NCI-H1048 (cell line): ENCODE data around the gene TMPRSS4.

Source experiments
- DNase-seq: peaks from one replicate; lab custom pipeline; 2025; lab: John Stamatoyannopoulos, UW

TMPRSS4 gene

DNA sequence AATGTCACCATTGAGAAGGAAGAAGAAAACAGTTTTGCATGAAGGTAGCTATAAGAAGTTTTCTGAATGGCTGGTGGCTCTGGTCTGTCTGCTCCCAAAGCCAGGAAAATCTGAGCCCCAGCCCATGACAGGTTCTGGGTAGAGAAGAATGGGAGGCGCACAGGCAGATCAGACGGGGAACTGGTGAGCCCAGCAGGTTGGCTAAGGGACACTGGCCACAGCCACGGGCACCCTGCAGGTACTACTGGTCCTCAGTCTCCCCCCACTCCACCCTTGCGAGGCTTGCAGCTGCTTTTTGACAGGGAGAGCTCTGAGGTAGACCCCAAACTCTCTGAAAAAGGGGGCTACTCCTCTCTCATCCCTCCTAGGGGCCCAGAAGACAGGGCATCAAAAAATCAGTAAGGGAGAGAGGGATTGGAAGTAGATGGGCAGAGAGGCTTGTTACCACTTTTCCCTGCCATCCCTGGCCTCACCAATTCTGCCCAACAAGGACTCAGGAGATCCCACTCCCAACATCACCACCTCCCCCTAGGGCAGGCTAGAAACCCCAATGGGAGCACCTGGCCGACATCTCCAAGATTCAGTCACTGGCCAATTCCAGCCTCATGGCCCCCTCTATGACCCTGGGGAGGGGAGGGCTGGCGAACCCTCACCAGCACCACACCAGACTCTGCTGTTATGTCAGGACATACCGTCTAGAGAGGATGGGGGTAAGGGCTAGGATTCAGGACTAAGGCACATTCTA lies 58.3 kb downstream of the TMPRSS4 start:
- no peak for DNase-seq

GRCh38 chr11:118135796-118136165 lies 58.9 kb downstream of the TMPRSS4 start:
- no peak for DNase-seq

GRCh38 chr11:118136341-118136740 lies 59.5 kb downstream of the TMPRSS4 start:
- no peak for DNase-seq

DNA sequence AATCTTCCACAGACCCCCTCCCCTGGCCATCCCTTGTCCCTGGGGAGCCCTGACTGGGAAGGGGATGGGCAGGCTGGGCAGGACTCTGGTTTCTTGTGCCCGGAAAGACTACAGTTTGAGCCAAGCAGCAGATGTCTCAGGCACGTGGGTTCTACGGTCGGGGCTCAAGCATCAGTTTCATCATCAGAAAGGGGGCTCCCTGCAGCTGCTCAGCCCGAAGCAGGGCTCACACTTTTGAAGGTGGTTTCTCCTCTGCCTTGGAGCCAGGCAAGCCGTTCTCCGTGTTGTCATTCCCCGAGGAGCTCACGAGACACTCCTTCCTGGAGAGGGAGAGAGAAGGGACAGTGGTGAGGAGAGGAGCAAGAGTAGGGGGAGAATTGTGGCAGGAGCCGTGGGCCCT lies 59.9 kb downstream of the TMPRSS4 start:
- DNase-seq, result no peak

DNA sequence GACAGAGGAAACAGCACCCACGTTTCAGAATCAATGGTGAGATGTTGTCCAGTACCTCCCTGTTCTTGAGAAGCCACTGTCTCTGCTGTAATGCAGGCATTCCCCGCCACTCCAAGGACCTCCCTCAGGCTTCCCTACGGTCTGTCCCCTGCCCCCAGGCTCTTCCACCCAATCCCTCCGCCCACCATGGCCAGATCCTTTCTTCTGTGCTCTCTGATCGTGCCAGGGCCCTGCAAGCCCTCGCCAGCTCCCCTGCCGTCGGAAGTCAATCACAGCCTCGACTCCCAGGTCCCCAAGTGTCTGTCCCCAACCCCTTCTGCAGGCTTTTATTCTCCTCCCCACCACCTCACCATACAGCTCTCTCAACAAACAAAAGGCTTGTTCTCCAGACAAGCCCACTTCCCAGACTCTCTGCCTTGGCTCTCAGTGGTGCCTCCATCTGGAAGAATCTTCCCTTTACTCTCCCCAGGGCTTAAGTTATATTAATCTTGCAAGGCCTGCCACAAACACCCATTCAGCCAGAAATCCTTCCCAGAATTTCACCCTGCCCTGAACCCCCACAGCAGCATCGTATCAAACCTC lies 62.1 kb downstream of the TMPRSS4 start:
- no peak for DNase-seq

DNA sequence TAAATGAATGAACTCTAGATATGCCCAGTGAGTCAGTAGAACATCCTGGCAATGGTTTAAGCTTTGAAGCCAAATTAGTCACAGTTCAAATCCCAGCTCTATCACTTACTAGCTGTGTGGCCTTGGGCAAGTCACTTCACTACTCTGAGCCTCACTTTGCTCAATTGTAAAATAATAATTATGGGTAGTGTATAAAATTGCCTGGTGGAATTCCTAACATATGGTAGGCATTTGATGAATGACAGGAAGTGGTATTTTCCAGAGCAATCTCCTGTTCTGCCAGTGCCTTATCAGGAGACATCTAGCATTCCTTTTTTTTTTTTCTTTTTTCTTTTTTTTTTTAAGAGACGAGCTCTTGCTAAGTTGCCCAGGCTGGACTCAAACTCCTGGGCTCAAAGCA lies 62.7 kb downstream of the TMPRSS4 start:
- DNase-seq, result no peak

- no peak for DNase-seq
Observed at GRCh38 chr11:118142081-118142480, 65.2 kb downstream of the TMPRSS4 start.

GRCh38 chr11:118142809-118143208 lies 65.9 kb downstream of the TMPRSS4 start:
- no peak for DNase-seq

- DNase-seq, result no peak
Observed at GRCh38 chr11:118143661-118144185, 66.8 kb downstream of the TMPRSS4 start.

DNA sequence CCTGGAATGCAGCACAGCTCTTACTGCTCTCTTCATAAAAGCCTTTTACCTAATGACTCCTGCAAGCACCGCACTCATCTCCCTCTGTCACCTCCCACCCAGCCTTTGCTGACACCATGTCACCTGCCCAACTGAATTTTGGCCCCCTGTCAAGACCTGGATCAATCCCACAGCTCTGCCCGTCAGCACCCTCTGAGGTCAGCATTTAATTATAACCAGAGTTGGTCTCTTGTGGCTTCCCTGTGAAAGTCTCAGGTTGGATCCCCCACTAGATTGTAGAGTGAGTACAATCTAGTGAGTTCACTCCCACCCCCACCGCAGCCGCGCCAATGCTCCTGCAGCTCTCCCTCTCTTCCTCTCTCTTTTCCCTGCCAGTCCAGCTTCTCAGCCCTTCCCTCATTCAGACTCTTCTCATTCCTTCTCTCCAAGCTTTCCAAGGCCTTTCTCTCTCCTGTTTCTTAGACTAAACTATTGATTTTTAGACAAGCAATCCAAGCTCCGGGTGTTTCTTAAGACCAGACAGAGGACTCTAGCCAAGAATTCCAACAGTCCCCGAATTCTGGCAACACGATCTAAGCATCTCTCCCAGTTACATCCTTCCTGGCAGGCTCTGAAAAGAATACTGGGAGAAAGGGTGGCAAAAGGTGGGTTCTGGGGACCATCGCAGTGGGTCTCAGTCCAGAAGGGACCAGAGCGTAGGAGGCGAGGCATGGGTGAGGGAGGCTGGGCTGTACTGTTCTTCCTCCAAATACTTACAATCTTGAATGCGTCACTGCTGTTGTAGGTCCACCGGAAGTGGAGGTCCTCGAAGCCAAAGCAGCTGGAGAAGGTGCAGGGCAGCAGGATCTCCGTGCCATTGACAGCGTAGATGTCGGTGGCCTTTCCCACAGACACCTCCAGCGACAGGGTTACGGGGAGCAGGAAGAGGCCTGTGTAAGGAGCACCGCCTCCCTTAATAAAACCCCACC lies 67.7 kb downstream of the TMPRSS4 start:
- no peak for DNase-seq

- peak; percentile 77 for DNase-seq
Observed at GRCh38 chr11:118145285-118146227, 68.7 kb downstream of the TMPRSS4 start.

DNA sequence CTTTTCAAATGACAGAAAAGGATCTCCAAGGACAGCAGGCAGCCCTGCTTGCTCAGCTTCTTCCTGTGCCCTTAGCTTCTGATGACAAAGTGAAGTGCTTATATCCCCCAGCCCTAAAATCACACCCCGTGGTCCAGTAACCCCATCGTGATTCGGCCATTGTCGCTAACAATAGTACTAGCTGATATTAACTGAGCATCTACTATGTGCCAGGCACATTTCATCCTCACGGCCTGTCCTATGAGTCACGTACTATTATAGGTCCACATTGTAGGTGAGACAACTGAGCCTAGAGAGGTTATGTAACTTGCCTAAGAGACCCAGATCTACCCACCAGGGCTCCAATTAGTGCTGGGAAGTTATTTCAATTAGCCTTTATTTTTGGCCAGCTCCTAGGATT lies 69.7 kb downstream of the TMPRSS4 start:
- DNase-seq, result no peak

- DNase-seq, result no peak
Observed at GRCh38 chr11:118147502-118147901, 70.6 kb downstream of the TMPRSS4 start.

GRCh38 chr11:118148240-118148639 lies 71.4 kb downstream of the TMPRSS4 start:
- DNase-seq, result no peak

- DNase-seq, result peak; percentile 21
Observed at GRCh38 chr11:118148856-118149255, 72.0 kb downstream of the TMPRSS4 start.

DNA sequence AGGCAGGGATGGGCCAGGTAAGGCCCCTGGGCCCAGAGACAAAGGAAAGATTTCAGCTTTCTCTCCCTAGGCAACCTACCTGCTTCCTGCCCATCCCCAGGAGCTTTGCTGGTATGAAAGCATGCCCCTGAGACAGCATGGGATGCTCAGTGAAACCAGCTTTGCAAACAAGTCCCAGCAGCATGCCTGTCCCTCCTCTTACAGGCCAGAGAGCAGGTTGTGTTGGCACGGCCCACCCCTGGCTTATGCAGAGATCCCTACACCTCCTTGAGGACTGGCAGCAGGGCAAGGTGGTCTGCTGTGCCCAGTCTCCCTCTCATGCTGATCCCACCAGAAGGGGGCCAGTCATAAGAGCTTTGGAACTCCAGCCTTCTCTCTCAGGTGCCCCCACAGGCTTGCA lies 72.6 kb downstream of the TMPRSS4 start:
- no peak for DNase-seq

DNA sequence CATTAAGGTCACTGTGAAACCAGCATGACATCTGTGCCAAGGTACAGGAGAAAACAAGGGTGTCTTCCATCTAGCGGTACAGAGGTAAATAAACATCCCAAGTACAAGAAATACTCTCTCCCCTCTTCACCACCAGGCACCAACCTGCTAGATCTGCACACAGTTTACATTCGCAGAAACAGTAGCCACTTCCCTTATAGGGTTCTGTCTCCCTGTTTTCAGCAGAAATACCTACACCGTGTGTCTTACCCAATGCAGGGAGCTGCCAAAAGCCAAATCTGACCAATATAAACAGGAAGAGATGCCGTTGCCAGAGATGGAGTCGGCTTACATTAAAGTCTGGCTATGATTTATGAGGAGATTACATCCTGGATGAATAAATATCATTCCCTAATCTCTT lies 74.6 kb downstream of the TMPRSS4 start:
- DNase-seq, result no peak

GRCh38 chr11:118152020-118152551 lies 75.2 kb downstream of the TMPRSS4 start:
- DNase-seq, result no peak

DNA sequence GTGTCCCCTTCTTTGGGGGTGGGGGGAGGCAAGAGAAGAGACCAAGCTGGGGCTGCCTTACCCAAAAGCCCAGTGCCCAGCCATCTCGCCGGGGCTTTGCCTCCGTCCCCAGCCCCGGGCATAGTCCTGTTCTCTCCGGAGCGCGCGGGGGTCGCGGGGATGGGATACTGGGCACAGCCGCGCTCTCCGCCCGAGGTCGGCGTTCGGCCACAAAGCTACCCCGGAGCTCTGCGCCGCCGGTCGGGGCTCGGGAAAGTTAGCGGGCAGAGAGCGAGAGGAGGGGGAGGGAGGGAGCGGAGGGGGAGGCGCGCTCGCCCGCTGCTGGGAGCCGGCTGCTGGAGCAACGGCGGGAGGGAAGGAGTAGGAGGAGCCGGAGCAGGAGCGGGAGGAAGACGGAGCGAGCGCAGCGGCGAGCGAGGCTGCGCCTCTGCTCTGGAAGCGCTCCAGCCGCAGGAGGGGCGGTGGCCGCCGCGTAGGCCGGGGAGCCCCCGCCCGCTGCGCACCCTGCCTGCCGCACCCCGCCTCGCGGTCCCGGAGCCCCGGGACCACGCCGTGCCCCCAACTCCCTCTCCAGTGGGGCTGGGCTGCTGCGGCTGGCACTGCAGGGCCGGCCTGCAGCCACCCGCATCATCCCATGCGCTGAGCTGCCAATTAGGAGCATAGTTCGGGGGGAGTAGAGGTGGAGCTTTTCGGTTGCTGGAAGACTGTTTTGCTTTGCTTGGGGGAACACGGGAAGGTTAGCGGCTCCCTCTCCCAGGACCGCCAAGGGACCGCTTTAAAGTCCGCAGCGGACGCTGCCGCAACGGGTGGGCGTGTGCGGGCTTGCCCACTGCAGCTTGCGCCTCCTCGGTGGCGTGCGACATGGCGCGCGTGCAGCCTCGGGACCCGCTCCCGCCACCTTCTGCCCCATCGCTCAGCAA lies 75.9 kb downstream of the TMPRSS4 start, which contains the start of gene SCN4B:
Gene SCN4B (minus strand): TSS at position 272 of the 920 bp plus-strand sequence. CDS start 150 bp downstream, at position 122.
- DNase-seq, result peak; percentile 19

- no peak for DNase-seq
Observed at GRCh38 chr11:118153516-118153915, 76.6 kb downstream of the TMPRSS4 start.
